Liver (tissue), 9 donors: ENCODE measurements around the gene DOCK11. TPM values are rescaled to one million over a fixed set of nuclear protein-coding genes. Genes with fewer than 3 reads are reported as not detected.
"Not testable (repeated sequence)": the region's sequence is repeated elsewhere in the genome, so short reads cannot be mapped to it uniquely, and the experiment has no call there.

ENCODE experiments used
- DNase-seq: peaks from one replicate; pipeline ENCODE4 v3.0.0-alpha.2; 2017; ENCODE audit warnings: low spot score
- H3K27ac ChIP-seq, 2 donors: one replicate each; pipeline ENCODE4 v1.7.0; 2013; ENCODE audit warnings: inconsistent platforms in 2 of 2, low read length in 2 of 2, control low read depth in 1 of 2, low read depth in 1 of 2, mild to moderate bottlenecking in 1 of 2
- H3K27me3 ChIP-seq, 4 donors: one replicate each; pipeline versions ENCODE4 v1.6.1 to v1.7.0; 2013; ENCODE audit warnings: low read length in 3 of 4, inconsistent platforms in 1 of 4, mild to moderate bottlenecking in 1 of 4, moderate library complexity in 1 of 4; ENCODE audit not compliant: control insufficient read depth in 4 of 4, insufficient read depth in 4 of 4
- H3K36me3 ChIP-seq, 4 donors: one replicate each; pipeline versions ENCODE4 v1.6.1 to v1.7.0; 2013; ENCODE audit warnings: low read length in 3 of 4, mild to moderate bottlenecking in 3 of 4, low read depth in 1 of 4, moderate library complexity in 1 of 4; ENCODE audit not compliant: control insufficient read depth in 4 of 4, insufficient read depth in 3 of 4
- H3K4me1 ChIP-seq, 4 donors: one replicate each; pipeline versions ENCODE4 v1.6.1 to v1.7.0; 2013; ENCODE audit warnings: low read length in 3 of 4, mild to moderate bottlenecking in 3 of 4, moderate library complexity in 1 of 4; ENCODE audit not compliant: control insufficient read depth in 4 of 4, insufficient read depth in 4 of 4
- H3K4me3 ChIP-seq, 3 donors: one replicate each; pipeline versions ENCODE4 v1.6.1 to v1.7.0; 2013; ENCODE audit warnings: low read length in 3 of 3, control low read depth in 1 of 3, low read depth in 1 of 3, mild to moderate bottlenecking in 1 of 3
- H3K9ac ChIP-seq, 2 donors: one replicate each; pipeline ENCODE4 v1.7.0; 2013; ENCODE audit warnings: low read length in 2 of 2, mild to moderate bottlenecking in 2 of 2, moderate library complexity in 2 of 2, control low read depth in 1 of 2, low read depth in 1 of 2
- H3K9me3 ChIP-seq, 4 donors: one replicate each; pipeline versions ENCODE4 v1.6.1 to v1.7.0; 2013; ENCODE audit warnings: low read length in 3 of 4; ENCODE audit not compliant: control insufficient read depth in 4 of 4
- FOXA1 ChIP-seq: IDR thresholded peaks from 2 replicates; pipeline ENCODE4 v1.6.1; 2016; ENCODE audit warnings: antibody characterized with exemption
- FOXA2 ChIP-seq: IDR thresholded peaks from 2 replicates; pipeline ENCODE4 v1.6.1; 2016; ENCODE audit warnings: antibody characterized with exemption
- GABPA ChIP-seq, 2 donors: IDR thresholded peaks in 1 of 2; conservative IDR thresholded peaks in 1 of 2; 2 replicates each; pipeline ENCODE4 v1.6.1; 2016; ENCODE audit warnings: antibody characterized with exemption in 2 of 2, mild to moderate bottlenecking in 1 of 2, moderate library complexity in 1 of 2
- HNF4A ChIP-seq, 2 donors: conservative IDR thresholded peaks; 2 replicates each; pipeline ENCODE4 v1.6.1; 2016; ENCODE audit warnings: antibody characterized with exemption in 2 of 2, mild to moderate bottlenecking in 2 of 2
- HNF4G ChIP-seq: IDR thresholded peaks from 2 replicates; pipeline ENCODE4 v1.6.1; 2016; ENCODE audit warnings: antibody characterized with exemption
- JUND ChIP-seq, 2 donors: IDR thresholded peaks; 2 replicates each; pipeline ENCODE4 v1.6.1; 2016; ENCODE audit warnings: antibody characterized with exemption in 2 of 2
- NR2F2 ChIP-seq: IDR thresholded peaks from 2 replicates; pipeline ENCODE4 v1.6.1; 2016; ENCODE audit warnings: antibody characterized with exemption
- RAD21 ChIP-seq, 2 donors: IDR thresholded peaks; 2 replicates each; pipeline ENCODE4 v1.6.1; 2016; ENCODE audit warnings: antibody characterized with exemption in 2 of 2, mild to moderate bottlenecking in 2 of 2
- RXRA ChIP-seq, 2 donors: IDR thresholded peaks; 2 replicates each; pipeline ENCODE4 v1.6.1; 2017 to 2018; ENCODE audit warnings: antibody characterized with exemption in 2 of 2, mild to moderate bottlenecking in 1 of 2
- SP1 ChIP-seq: IDR thresholded peaks from 2 replicates; pipeline ENCODE4 v1.6.1; 2018; ENCODE audit warnings: antibody characterized with exemption, mild to moderate bottlenecking
- TAF1 ChIP-seq: conservative IDR thresholded peaks from 2 replicates; pipeline ENCODE4 v1.6.1; 2016; ENCODE audit warnings: antibody characterized with exemption, mild to moderate bottlenecking
- YY1 ChIP-seq: IDR thresholded peaks from 2 replicates; pipeline ENCODE4 v1.6.1; 2016; ENCODE audit warnings: antibody characterized with exemption, mild to moderate bottlenecking
- WGBS: extraction: QIAGEN DNeasy Blood & Tissue Kit; methylation state at CpG from one replicate; pipeline ENCODE4 v1.1.7; 2013; 5-methylcytosine and 5-hydroxymethylcytosine counted together
- polyA plus RNA-seq, 2 donors: library from polyadenylated mRNA; stranded (reverse) in 1 of 2; unstranded in 1 of 2; fragments of 200-250 nt in 1 of 2; fragments of >200 nt in 1 of 2; fragmentation: Nextera tagmentation in 1 of 2; extraction: Ambion mirVana in 1 of 2; gene quantifications; one replicate each; pipeline versions ENCODE4 v1.2.1 to v1.2.3, GENCODE V29; 2013 to 2015
- total RNA-seq, 2 donors: library from RNA; depleted of rRNA; stranded (reverse); fragments of >200 nt; gene quantifications; one replicate each; pipeline ENCODE4 v1.2.3, GENCODE V29; 2014
- TF ChIP-seq, protein P1 (sequence below): IDR thresholded peaks from 2 replicates; pipeline ENCODE4 v1.6.1; 2016; ENCODE audit warnings: antibody characterized with exemption
- TF ChIP-seq, protein P2 (sequence below): fragments of 150-350 bp; IDR thresholded peaks from 2 replicates; pipeline ENCODE4 v1.5.1; 2017; ENCODE audit warnings: improper control_type of control experiment, low read depth, low read length; ENCODE audit not compliant: missing input control
- TF ChIP-seq, protein P3 (sequence below): IDR thresholded peaks from 2 replicates; pipeline ENCODE4 v1.6.1; 2016; ENCODE audit warnings: antibody characterized with exemption
- TF ChIP-seq, protein P4 (sequence below): IDR thresholded peaks from 2 replicates; pipeline ENCODE4 v1.6.1; 2016; ENCODE audit warnings: antibody characterized with exemption
- TF ChIP-seq, protein P5 (sequence below): IDR thresholded peaks from 2 replicates; pipeline ENCODE4 v1.6.1; 2016; ENCODE audit warnings: antibody characterized with exemption, mild to moderate bottlenecking
- donor health status: healthy.
- donor health status: healthy.
- donor health status: healthy.
- donor health status: healthy.
- donor health status: healthy.

The DOCK11 gene
- total and polyA plus RNA-seq, 4 donors: 1.3 to 9.3 (median 3.7) TPM

DNA sequence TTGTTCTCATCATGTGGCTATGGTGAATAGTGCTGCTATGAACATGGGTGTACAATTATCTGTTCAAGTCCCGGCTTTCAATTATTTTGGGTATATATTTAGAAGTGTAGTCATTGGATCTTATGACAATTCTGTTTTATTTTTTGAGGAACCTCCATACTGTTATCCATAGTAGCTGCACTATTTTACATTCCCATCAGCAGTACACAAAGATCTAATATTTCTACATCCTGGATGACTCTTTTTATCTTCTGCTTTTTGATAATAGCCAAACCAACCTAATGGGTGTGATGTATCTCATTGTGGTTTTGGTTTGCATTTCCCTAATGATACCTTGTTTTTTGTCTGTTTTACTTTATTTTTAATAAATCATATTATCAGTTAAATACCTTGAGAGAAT lies 218.9 kb downstream of the DOCK11 start:
- H3K27me3 ChIP-seq: no peaks in the 10 kb centered on the region
- H3K9me3 ChIP-seq: no peaks in the 10 kb centered on the region
- TF ChIP-seq, protein P1, sequence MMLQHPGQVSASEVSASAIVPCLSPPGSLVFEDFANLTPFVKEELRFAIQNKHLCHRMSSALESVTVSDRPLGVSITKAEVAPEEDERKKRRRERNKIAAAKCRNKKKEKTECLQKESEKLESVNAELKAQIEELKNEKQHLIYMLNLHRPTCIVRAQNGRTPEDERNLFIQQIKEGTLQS: no peak
- TF ChIP-seq, protein P2, sequence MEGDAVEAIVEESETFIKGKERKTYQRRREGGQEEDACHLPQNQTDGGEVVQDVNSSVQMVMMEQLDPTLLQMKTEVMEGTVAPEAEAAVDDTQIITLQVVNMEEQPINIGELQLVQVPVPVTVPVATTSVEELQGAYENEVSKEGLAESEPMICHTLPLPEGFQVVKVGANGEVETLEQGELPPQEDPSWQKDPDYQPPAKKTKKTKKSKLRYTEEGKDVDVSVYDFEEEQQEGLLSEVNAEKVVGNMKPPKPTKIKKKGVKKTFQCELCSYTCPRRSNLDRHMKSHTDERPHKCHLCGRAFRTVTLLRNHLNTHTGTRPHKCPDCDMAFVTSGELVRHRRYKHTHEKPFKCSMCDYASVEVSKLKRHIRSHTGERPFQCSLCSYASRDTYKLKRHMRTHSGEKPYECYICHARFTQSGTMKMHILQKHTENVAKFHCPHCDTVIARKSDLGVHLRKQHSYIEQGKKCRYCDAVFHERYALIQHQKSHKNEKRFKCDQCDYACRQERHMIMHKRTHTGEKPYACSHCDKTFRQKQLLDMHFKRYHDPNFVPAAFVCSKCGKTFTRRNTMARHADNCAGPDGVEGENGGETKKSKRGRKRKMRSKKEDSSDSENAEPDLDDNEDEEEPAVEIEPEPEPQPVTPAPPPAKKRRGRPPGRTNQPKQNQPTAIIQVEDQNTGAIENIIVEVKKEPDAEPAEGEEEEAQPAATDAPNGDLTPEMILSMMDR: no peak
- TF ChIP-seq FOXA2 (no peak), JUND (IDR thresholded peaks at IDR 0.05) (no peak), GABPA (IDR thresholded peaks at IDR 0.05 in 1 of 2, conservative IDR thresholded peaks at IDR 0.05 in 1 of 2) (no peak), NR2F2 (no peak), YY1 (no peak), RAD21 (IDR thresholded peaks at IDR 0.05) (no peak), FOXA1 (no peak), HNF4A (conservative IDR thresholded peaks at IDR 0.05) (no peak), TAF1 (no peak), HNF4G (no peak), RXRA (IDR thresholded peaks at IDR 0.05) (no peak), SP1 (no peak)
- TF ChIP-seq, protein P3, sequence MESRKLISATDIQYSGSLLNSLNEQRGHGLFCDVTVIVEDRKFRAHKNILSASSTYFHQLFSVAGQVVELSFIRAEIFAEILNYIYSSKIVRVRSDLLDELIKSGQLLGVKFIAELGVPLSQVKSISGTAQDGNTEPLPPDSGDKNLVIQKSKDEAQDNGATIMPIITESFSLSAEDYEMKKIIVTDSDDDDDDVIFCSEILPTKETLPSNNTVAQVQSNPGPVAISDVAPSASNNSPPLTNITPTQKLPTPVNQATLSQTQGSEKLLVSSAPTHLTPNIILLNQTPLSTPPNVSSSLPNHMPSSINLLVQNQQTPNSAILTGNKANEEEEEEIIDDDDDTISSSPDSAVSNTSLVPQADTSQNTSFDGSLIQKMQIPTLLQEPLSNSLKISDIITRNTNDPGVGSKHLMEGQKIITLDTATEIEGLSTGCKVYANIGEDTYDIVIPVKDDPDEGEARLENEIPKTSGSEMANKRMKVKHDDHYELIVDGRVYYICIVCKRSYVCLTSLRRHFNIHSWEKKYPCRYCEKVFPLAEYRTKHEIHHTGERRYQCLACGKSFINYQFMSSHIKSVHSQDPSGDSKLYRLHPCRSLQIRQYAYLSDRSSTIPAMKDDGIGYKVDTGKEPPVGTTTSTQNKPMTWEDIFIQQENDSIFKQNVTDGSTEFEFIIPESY: no peak
- TF ChIP-seq, protein P4, sequence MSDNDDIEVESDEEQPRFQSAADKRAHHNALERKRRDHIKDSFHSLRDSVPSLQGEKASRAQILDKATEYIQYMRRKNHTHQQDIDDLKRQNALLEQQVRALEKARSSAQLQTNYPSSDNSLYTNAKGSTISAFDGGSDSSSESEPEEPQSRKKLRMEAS: no peak
- TF ChIP-seq, protein P5, sequence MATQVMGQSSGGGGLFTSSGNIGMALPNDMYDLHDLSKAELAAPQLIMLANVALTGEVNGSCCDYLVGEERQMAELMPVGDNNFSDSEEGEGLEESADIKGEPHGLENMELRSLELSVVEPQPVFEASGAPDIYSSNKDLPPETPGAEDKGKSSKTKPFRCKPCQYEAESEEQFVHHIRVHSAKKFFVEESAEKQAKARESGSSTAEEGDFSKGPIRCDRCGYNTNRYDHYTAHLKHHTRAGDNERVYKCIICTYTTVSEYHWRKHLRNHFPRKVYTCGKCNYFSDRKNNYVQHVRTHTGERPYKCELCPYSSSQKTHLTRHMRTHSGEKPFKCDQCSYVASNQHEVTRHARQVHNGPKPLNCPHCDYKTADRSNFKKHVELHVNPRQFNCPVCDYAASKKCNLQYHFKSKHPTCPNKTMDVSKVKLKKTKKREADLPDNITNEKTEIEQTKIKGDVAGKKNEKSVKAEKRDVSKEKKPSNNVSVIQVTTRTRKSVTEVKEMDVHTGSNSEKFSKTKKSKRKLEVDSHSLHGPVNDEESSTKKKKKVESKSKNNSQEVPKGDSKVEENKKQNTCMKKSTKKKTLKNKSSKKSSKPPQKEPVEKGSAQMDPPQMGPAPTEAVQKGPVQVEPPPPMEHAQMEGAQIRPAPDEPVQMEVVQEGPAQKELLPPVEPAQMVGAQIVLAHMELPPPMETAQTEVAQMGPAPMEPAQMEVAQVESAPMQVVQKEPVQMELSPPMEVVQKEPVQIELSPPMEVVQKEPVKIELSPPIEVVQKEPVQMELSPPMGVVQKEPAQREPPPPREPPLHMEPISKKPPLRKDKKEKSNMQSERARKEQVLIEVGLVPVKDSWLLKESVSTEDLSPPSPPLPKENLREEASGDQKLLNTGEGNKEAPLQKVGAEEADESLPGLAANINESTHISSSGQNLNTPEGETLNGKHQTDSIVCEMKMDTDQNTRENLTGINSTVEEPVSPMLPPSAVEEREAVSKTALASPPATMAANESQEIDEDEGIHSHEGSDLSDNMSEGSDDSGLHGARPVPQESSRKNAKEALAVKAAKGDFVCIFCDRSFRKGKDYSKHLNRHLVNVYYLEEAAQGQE: no peak
- no peak overlapping the region for H3K9ac ChIP-seq
- no peak for DNase-seq
- no peak overlapping the region for H3K4me3 ChIP-seq
- H3K27ac ChIP-seq: no peak overlapping the region
- H3K36me3 ChIP-seq: no peaks in the 10 kb centered on the region
- 89% methylated on average over 1 of the region's 1 CpG for WGBS
- no peaks in the 10 kb centered on the region for H3K4me1 ChIP-seq

DNA sequence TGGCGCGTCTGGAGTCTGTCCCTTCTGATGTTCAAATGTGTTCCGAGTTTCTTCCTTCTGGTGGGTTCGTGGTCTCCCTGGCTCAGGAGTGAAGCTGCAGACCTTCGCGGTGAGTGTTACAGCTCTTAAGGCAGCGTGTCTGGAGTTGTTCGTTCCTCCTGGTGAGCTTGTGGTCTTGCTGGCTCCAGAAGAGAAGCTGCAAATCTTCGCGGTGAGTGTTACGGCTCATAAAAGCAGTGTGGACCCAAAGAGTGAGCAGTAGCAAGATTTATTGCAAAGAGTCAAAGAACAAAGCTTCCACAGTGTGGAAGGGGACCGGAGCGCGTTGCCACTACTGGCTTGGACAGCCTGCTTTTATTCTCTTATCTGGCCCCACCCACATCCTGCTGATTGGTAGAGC lies 220.3 kb downstream of the DOCK11 start:
- H3K4me1 ChIP-seq, H3K36me3 ChIP-seq, H3K4me3 ChIP-seq, H3K9me3 ChIP-seq, DNase-seq, H3K27me3 ChIP-seq, H3K27ac ChIP-seq, H3K9ac ChIP-seq: not testable (repeated sequence)
- WGBS: 90% methylated on average over 14 of the region's 14 CpGs

DNA sequence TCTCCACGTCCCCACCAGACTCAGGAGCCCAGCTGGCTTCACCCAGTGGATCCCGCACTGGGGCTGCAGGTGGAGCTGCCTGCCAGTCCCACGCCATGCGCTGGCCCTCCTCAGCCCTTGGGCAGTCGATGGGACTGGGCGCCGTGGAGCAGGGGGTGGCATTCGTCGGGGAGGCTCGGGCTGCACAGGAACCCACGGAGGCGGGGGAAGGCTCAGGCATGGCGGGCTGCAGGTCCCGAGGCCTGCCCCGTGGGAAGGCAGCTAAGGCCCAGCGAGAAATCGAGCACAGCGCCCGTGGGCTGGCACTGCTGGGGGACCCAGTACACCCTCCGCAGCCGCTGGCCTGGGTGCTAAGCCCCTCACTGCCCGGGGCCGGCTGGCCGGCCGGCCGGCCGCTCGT lies 221.2 kb downstream of the DOCK11 start:
- H3K27ac ChIP-seq, H3K4me1 ChIP-seq, H3K27me3 ChIP-seq, H3K4me3 ChIP-seq, H3K9ac ChIP-seq, H3K9me3 ChIP-seq, DNase-seq, H3K36me3 ChIP-seq: not testable (repeated sequence)
- WGBS: 98% methylated on average over 28 of the region's 28 CpGs
